Stimulated activated CD8-positive, alpha-beta memory T cell treated with anti-CD3 and anti-CD28 coated beads, Interleukin-15, amount 100 ng/mL, for 4 hours (primary cell): ENCODE results near the gene HDHD2.
A peak's percentile ranks its signal among the peaks of the same experiment; 100 is the strongest.
"Not testable (repeated sequence)": the region's sequence is repeated elsewhere in the genome, so short reads cannot be mapped to it uniquely, and the experiment has no call there.

ENCODE experiments used
- DNase-seq, 2 donors: peaks; one replicate each; pipeline ENCODE4 v3.0.0-alpha.2; 2020; ENCODE audit warnings: low read depth in 2 of 2

The HDHD2 gene, protein sequence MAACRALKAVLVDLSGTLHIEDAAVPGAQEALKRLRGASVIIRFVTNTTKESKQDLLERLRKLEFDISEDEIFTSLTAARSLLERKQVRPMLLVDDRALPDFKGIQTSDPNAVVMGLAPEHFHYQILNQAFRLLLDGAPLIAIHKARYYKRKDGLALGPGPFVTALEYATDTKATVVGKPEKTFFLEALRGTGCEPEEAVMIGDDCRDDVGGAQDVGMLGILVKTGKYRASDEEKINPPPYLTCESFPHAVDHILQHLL

DNA sequence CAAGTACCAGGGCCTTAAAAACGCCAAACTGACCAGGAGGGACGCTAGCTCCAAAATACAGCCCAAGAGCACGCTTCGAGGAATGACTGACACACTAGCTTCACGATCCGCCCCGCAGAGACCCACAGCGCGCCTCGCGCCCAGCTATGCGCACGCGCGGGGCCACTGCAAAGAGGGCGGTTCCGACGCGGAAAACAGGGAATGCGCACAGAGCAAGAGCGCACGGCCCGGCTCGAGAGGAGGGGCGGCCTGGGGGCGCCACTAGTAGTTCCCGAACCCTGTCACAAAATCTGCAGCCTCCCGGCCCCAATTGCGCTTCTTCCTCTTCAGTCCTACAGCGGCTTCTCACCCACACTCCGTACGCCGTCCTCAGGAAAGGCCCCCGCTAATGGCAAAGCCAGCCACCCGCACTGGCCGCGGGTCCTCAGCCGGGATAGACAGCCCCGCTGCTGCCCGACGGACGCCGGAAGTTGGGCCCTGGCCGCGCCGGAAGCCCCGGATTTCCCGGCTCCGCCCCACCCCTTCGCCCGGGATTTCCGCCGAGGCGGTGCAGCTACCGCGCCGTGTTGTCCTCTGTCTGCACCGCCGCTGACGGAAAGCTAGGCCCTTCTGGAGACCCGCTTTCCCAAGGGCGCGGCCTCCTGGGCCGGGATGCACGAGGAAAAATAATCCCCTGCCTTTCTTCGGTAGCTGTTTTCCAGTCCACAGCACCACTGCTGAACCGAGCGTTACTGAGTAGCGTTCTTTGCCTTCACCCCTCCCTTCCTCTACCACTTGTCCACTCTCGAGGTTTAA lies at the start of gene HDHD2:
Gene HDHD2, minus strand, starts transcription at position 472 of the 795 bp plus-strand sequence. CDS start 14,061 bp downstream, outside the sequence.
- DNase-seq: peak; percentile 53 to 66

GRCh38 chr18:47195961-47196360 lies 45.7 kb upstream of the HDHD2 start:
- not testable (repeated sequence) for DNase-seq

DNA sequence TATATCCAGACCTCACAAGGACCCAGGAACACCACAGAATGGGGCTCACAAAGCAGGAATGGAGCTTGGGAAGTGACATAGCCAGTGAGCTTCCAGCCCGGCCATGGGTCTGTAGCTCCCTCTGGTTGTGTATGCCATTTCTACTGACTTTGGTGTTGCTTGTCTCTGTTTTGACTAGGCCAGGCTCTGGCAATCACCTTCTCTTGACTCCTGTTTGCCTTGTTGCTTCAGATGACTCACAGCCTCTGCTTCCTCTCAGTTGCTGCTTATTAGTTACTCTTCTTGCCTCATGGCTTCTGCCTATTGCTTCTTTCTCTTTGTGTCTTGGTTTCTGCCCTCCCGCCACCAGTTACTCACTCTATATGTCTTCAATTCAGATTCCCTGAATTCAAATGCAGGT lies 41.7 kb upstream of the HDHD2 start:
- DNase-seq: no peak

DNA sequence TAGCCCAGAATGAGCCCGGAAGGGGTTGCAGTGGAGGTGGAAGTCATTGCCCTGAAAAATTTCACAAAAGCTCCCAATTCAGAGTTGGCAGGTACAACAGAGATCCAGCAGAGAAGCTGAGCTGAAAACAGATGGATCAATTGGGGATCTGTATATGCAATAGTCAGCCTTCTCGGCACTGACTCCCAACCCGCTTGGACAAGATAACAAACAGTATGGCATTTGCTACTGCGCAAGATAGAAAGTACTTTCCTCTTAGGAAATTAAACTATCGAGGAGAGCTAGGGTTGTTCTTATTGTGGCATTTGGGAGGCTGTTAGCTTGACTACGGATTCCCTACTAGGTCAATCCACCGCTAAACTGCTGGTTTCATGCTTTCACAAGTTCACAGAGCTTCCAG lies 37.4 kb upstream of the HDHD2 start:
- no peak for DNase-seq

DNA sequence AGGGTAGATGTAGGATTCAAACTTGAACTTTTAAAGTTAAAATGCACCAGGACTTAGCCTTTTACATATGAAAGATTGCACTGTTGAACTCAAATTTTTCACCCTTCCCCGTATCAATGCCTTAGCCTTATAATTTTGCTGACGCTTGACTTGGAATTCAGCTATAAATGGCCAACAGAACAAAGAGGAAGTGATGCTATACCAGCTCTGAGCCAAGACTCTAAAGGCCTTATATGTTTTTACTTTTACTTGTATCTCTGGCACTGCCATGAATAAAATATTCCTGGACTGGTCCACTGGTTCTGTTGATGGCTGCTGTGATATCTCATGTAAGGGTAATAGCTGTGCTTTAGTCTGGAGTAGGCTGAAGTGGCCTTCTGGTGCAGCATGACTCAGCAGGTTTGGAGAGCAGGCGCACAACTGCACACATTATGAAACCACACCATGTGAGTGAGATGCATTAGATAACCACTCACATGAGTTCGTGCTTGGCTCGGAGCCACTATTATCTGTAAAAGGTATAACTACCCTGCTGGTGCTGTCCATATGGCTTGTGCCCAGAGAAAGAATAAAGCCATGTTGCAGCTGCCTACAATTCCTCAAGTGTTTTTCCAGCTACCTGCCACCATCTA lies 34.2 kb upstream of the HDHD2 start:
- no peak for DNase-seq

GRCh38 chr18:47182156-47182555 lies 31.9 kb upstream of the HDHD2 start:
- not testable (repeated sequence) for DNase-seq

DNA sequence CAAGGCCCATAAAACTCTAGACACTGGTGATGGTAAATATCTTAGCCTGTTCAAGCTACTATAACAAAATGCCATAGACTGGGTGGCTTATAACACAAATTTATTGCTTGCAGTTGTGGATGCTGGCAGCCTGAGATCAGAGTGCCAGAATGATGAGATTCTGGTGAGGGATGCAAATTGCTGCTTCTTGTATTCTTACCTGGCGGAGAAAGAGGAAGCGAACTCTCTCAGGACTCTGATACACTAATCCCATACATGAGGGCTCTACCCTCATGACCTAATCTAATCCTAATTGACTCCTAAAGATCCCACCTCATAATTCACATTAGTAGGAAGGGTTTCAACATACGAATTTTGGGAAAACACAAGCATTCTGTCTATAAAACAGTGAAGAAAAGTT lies 30.5 kb upstream of the HDHD2 start:
- no peak for DNase-seq

GRCh38 chr18:47179520-47179919 lies 29.2 kb upstream of the HDHD2 start:
- no peak for DNase-seq

GRCh38 chr18:47175898-47176575 lies 25.7 kb upstream of the HDHD2 start, which contains the start of gene IER3IP1:
TSS of gene IER3IP1 (minus strand) at chr18:47176364. CDS start at chr18:47176277, 87 bp downstream.
- peak; percentile 71 to 79 for DNase-seq

DNA sequence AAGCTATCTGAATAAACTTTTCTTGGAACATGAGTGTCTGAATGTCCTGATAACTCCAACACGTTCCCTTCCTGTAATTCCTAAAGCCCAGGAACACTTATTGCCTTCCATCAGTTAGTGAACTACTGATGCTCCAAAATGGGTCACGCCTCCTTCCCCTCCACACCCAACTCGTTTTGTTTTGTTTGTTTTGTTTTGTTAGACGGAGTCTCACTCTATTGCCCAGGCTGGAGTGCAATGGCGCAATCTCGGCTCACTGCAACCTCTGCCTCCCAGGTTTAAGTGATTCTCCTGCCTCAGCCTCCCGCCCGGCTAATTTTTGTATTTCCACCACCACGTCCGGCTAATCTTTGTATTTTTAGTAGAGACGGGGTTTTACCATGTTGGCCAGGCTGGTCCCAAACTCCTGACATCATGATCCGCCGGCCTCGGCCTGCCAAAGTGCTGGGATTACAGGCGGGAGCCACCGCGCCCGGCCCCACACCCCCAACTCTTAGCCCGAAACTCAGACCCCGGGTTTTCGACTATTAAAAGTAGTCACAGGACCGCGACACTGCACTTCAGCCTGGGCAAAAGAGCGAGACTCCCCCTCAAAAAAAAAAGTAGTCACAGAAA lies 25.1 kb upstream of the HDHD2 start:
- no peak for DNase-seq

DNA sequence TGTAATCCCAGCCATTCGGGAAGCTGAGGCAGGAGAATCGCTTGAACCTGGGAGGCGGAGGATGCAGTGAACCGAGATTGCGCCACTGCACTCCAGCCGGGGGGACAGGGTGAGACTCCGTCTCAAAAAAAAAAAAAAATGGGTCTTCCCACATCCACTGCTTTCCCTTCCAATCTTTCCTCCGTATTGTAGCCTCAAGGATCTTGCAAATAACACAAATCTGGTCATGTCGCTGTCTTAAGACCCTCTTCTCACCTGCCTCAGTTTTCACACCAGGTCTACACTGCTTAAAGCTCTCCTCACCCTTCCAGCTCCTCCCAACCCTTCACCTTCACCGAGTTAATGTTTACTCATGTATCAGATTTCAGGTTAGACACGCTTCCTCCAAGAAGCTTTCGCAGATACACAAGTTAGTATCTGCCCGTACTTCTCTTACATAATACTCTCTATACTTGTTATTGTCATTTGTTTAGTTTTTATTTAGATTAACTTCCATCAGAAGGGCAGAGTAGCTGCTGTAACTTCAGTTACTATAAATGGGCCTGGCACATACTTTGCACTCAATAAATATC lies 24.3 kb upstream of the HDHD2 start:
- DNase-seq: no peak

GRCh38 chr18:47172476-47172875 lies 22.2 kb upstream of the HDHD2 start:
- DNase-seq: no peak

DNA sequence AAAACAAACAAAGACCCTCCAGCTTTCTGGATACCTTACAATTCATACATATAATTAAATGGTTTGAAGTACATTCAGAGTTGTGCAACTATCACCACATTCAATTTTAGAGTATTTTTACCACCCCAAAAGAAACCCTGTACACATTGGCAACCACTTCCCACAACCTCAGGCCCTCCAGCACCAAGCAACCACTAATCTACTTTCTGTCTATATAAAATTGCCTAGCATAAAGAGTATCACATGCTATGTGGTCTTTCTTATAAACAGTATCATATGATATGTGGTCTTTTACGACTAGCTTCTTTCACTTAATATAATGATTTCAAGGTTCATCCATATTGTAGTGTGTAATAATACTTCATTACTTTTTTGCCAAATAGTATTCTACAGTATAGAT lies 18.6 kb upstream of the HDHD2 start:
- no peak for DNase-seq

GRCh38 chr18:47168509-47168908 lies 18.2 kb upstream of the HDHD2 start:
- no peak for DNase-seq

- DNase-seq: no peak
Measured at GRCh38 chr18:47166294-47166693, 16.0 kb upstream of the HDHD2 start.

GRCh38 chr18:47163241-47163640 lies 12.9 kb upstream of the HDHD2 start:
- DNase-seq: no peak

DNA sequence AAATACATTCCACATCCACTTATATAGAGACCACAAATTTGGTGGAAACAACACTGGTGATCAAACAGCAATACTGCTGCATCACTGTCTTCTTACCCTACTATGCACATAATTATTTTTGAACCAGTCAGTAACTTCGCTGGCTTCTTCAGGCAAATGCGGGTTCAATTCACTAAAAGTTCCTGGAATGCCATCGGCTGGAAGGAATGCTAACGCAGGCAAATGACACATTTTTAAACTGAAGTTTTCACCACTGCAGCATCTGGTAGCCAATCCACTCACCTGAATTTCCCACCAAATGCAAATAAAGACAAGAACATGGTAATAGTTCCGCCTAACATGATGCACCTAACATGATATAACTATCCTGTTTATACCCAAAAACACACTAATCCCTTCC lies 10.0 kb upstream of the HDHD2 start:
- DNase-seq: no peak

DNA sequence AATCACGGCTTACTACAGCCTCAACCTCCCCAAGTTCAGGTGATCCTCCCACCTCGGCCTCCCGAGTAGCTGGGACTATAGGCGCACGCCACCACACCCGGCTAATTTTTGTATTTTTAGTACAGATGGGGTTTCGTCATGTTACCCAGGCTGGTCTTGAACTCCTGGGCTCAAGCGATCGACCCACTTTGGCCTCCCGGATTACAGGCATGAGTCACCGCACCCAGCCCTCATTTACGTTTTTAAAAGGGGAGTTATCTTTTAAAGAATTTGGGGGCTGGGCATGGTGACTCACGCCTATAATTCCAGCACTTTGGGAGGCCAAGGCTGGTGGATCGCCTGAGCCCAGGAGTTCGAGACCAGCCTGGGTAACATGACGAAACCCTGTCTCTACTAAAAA lies 8.1 kb upstream of the HDHD2 start:
- DNase-seq: not testable (repeated sequence)

- no peak for DNase-seq
Measured at GRCh38 chr18:47151439-47151838, 1.1 kb upstream of the HDHD2 start.

DNA sequence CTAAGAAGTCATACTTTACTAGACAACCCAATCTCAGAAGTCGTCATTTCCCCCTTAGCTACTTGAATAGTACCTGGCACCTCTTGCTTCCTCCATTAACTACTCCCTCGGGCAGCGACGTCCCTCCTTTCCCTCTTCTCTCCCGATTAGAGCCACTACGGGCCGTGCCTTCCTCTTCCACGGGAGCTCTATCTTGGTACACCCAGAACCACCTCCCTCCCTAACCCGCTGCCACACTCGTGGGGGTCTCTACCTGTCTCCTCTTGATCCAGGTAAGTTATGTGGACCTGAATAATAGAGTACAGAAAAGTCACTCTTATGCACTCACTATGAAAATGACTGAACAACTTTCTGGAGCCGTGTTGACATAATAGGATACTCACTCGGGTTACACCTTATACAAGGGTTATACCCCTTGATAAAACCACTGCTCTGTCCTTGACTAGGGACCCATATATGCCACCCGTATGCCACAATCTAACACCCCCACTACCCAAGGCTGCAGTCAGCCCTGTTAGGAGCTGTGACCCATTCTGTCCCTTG lies 595 bp upstream of the HDHD2 start:
- DNase-seq: no peak

DNA sequence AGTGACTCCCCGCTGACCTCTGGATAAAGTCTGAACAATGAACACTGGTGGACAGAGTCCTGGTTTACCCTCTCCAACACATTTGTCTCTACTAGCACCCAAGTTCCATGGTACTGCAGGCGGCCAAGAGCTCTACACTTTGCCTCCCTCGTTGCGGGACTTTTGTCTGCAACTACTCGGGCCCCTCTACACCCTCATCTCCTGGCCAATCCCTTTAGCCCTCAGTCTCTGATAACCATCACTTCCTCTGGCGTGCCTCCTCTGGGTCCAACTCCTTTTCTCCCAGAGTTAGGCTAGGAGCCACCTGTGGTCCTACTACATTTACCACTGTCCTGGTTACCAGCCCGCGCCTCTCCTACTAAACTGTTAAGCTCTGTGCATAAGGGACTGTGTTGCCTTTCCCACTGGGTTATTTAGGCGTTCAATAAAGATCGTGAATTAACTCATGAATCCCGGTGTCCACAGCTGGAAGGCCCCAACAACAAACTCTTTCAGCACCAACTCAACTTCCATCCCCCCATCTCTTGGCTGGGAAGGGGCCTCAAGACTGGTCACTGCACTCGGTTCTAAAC lies 757 bp downstream of the HDHD2 start:
- DNase-seq: no peak
